ENCODE data around the gene ZNF48. TPM values are rescaled to one million over a fixed set of nuclear protein-coding genes. Genes with fewer than 3 reads are reported as not detected.
A peak's percentile ranks its signal among the peaks of the same experiment; 100 is the strongest.

Gene ZNF48
- total RNA-seq, 2 donors from 2014 or later, result 9.3 to 12.2 TPM

DNA sequence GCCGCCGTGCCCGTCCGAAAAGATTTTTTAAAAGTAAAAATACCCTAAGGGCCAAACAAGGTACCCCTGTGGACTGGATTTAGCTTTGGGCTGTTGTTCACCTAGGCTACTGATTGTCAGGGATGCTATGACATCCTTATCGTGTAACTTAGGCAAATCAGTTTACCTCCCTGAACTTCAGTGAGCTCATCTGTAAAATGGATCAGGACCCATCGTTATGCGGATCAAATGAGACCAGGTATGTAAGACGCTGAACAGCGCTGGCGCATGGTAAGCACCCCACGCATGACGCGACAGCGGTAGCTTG, 11.5 kb downstream of the ZNF48 start:
- ATAC-seq, result no peak
- Histone ChIP-seq H3K9me3 (no peaks in the 10 kb centered on the region), H3K4me3 (peak overlapping the region in 1 of 2 donors; percentile 54), H3K36me3 (replicated peaks in 1 of 2; ENCODE audit: insufficient read depth in 1 of 2, low read depth in 2 of 2) (no peaks in the 10 kb centered on the region), H3K27ac (peak overlapping the region in 3 of 4 donors; percentile 75 to 92 (median 90)), H3K27me3 (no peaks in the 10 kb centered on the region), H3K4me1 (peaks cover 37% of the 10 kb centered on the region)
- TF ChIP-seq POLR2A (IDR thresholded peaks at IDR 0.05), result no peak
- TF ChIP-seq, protein P1, sequence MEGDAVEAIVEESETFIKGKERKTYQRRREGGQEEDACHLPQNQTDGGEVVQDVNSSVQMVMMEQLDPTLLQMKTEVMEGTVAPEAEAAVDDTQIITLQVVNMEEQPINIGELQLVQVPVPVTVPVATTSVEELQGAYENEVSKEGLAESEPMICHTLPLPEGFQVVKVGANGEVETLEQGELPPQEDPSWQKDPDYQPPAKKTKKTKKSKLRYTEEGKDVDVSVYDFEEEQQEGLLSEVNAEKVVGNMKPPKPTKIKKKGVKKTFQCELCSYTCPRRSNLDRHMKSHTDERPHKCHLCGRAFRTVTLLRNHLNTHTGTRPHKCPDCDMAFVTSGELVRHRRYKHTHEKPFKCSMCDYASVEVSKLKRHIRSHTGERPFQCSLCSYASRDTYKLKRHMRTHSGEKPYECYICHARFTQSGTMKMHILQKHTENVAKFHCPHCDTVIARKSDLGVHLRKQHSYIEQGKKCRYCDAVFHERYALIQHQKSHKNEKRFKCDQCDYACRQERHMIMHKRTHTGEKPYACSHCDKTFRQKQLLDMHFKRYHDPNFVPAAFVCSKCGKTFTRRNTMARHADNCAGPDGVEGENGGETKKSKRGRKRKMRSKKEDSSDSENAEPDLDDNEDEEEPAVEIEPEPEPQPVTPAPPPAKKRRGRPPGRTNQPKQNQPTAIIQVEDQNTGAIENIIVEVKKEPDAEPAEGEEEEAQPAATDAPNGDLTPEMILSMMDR (IDR thresholded peaks at IDR 0.05), result no peak
- 12 to 16% methylated on average over 14 of the region's 14 CpGs for WGBS, 2 donors
- intact Hi-C loops (cut with DNase I), result no loop called here
- DNase-seq, result no peak

DNA sequence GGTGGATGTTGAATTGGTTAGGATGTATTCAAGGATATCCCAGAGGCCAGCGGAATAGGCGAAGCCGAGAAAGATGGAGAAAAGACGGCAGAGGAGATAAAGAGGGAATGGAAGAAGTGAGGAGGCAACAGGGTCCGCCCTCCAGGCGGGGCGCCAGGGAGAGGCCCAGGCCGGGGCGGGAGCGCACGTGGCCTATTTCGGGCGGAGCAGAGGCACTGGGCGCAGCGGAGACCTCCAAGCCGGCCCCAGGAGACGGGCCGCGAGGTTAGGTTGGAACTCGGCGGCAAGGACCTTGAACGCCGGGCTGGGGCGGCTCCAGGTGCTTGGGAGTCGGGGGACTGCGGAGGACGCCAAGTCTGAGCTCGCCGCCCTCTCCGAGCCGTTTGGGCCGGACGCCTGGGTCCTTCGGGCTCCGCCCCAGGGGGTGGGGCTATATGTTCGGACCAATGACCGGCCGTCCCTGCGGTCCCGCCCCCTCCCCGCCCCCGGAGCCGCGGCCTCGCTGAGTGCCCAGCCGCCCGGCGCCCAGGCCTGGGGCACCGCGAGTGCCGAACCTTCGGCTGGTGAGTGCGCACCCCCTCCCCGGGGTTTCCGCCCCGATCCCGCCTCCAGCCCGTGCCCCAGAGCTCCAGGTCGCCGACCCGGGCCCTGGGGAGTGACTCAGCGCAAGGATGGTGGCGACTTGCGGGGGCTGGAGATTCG, 12.0 kb downstream of the ZNF48 start, which contains the start of gene ZNF771:
ZNF771 (plus strand) TSS at position 505 of the 702 bp plus-strand sequence. CDS start 448 bp downstream, outside the sequence.
- H3K27me3 ChIP-seq, result no peaks in the 10 kb centered on the region
- TF ChIP-seq, protein P1 (IDR thresholded peaks at IDR 0.05), result no peak
- TF ChIP-seq POLR2A (IDR thresholded peaks at IDR 0.05), result peak; percentile 35 to 73 (median 68)

DNA sequence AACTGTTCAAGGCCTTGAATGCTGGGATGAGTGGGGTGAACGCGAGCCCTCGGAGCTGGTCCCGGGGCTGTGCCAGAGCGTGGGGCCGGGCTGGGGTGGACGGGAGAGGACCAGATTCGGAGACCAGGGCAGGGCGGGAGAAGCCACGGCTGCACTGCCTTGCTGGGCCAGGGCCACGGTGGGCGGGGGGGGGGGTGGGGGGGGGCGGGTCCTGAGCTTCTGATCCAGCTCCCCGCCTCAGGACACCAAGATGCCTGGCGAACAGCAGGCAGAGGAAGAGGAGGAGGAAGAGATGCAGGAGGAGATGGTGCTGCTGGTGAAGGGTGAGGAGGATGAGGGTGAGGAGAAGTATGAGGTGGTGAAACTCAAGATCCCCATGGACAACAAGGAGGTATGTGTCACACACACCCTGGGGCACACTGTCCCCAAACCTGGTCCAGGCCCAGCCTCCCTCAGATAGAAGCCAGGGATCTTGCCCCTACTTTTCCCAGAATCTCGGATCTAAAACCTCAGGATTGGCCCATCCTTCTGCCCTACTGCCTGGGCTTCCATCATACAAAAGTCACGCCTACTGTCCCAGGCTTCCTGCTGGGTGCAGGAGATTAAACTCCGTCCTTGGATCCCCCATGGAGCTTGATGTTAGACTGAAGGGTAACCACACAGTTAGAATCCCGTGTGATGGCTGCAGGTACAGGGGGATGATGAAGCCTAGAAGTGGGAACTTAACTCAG, 12.7 kb downstream of the ZNF48 start:
- TF ChIP-seq, protein P1 (IDR thresholded peaks at IDR 0.05), result no peak
- TF ChIP-seq POLR2A (IDR thresholded peaks at IDR 0.05), result no peak
- H3K9me3 ChIP-seq, result no peaks in the 10 kb centered on the region
- H3K36me3 ChIP-seq (replicated peaks in 1 of 2; ENCODE audit: insufficient read depth in 1 of 2, low read depth in 2 of 2), result no peaks in the 10 kb centered on the region
- H3K27ac ChIP-seq, result peak overlapping the region; percentile 64 to 92 (median 82)
- WGBS, 2 donors, result 12 to 14% methylated on average over 13 to 18 of the region's 19 CpGs
- H3K27me3 ChIP-seq, result no peaks in the 10 kb centered on the region
- peaks cover 38% of the 10 kb centered on the region for H3K4me1 ChIP-seq
- DNase-seq, result no peak
- peak overlapping the region; percentile 54 to 57 for H3K4me3 ChIP-seq
- ATAC-seq, result peak; percentile 2
- intact Hi-C loops (cut with DNase I), result no loop called here

More for the DNA sequence above, 12.0 kb downstream of the ZNF48 start, which contains the start of gene ZNF771:
- Histone ChIP-seq H3K4me3 (peak within 1 kb of the TSS; percentile 54 to 57), H3K4me1 (peaks cover 32% of the 10 kb centered on the region), H3K36me3 (replicated peaks in 1 of 2; ENCODE audit: insufficient read depth in 1 of 2, low read depth in 2 of 2) (no peaks in the 10 kb centered on the region), H3K27ac (peak within 1 kb of the TSS; percentile 64 to 92 (median 82)), H3K9me3 (no peaks in the 10 kb centered on the region)
- DNase-seq, result peak; percentile 95 to 97 (median 95)
- WGBS, 2 donors, result 0 to 1% methylated on average over 14 to 51 of the region's 65 CpGs
- intact Hi-C loops (cut with DNase I), result no loop called here
- ATAC-seq, result peak; percentile 95

DNA sequence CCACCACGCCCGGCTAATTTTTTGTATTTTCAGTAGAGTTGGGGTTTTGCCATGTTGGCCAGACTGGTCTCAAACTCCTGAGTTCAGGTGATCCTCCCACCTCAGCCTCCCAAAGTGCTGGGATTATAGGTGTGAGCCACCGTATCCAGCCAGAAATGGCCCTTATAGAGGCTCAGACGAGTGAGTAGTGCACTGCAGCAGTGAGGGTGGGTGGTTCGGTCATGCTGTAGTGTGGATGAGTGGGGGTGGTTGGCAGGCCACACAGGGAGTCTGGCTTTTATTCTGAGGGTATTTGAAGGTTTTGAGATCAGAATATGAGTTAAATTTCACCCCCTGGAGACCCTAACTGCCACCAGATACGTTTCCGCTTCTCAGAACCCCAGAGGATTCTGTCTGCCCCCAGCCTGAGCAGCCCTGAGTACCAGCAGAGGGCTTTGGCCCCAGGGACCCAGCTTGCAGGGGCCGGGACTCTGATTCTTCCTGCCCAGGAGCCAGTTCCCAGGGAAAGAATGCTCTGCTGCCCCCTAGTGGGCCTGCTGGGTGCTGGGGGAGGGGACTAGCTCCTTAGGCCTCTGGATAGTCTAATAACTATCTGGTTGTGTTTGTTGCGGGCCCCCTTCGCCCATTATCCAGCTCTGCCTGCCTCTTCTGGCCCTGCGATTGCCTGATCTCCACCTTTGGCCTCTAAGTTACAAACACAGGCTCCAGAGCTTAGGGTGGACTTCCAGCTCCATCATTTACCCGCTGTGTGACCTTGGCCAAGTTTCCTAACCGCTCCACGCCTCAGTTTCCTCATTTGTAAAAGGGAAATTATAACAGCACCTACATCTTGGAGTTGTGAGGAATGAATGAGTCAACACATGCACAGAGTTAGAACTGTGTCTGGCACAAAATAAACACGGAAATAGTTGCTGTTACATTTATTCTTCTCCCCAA, 14.2 kb downstream of the ZNF48 start:
- 34 to 45% methylated on average over 10 to 15 of the region's 15 CpGs for WGBS, 2 donors
- peaks cover 52% of the 10 kb centered on the region for H3K4me1 ChIP-seq
- ATAC-seq (peak; percentile 70), DNase-seq (peak; percentile 91 to 95 (median 93))
- no peaks in the 10 kb centered on the region for H3K27me3 ChIP-seq
- intact Hi-C loops (cut with DNase I), result no loop called here
- no peak for TF ChIP-seq POLR2A (IDR thresholded peaks at IDR 0.05)
- TF ChIP-seq, protein P1 (IDR thresholded peaks at IDR 0.05), result peak; percentile 93 to 97 (median 96)
- no peak overlapping the region for H3K4me3 ChIP-seq
- H3K9me3 ChIP-seq, result no peaks in the 10 kb centered on the region
- no peaks in the 10 kb centered on the region for H3K36me3 ChIP-seq (replicated peaks in 1 of 2; ENCODE audit: insufficient read depth in 1 of 2, low read depth in 2 of 2)
- peak overlapping the region; percentile 36 to 68 (median 50) for H3K27ac ChIP-seq
